ENCODE measurements around the gene NKAIN2. TPM values are rescaled to one million over a fixed set of nuclear protein-coding genes. Genes with fewer than 3 reads are reported as not detected.
"Not testable (repeated sequence)": the region's sequence is repeated elsewhere in the genome, so short reads cannot be mapped to it uniquely, and the experiment has no call there.

The NKAIN2 gene
- total RNA-seq, 3 donors from 2014 or later (not counting 1 experiment from before 2014, with no cell fraction given), result 0.45 TPM; not detected in 2

- no peak for TF ChIP-seq CTCF (IDR thresholded peaks at IDR 0.05)
- no peaks in the 10 kb centered on the region for H3K36me3 Mint-ChIP-seq
- ATAC-seq, result no peak
- Histone ChIP-seq H3K4me3 (ENCODE audit: low read length) (no peak overlapping the region), H3K9me3 (ENCODE audit: control insufficient read depth, insufficient read depth, low read length) (no peaks in the 10 kb centered on the region), H3K27me3 (ENCODE audit: control insufficient read depth, insufficient read depth, low read length) (no peaks in the 10 kb centered on the region), H3K36me3 (ENCODE audit: control insufficient read depth, insufficient read depth, low read length) (no peaks in the 10 kb centered on the region), H3K27ac (ENCODE audit: low read length) (no peak overlapping the region), H3K4me1 (ENCODE audit: control insufficient read depth, insufficient read depth, low read length) (no peaks in the 10 kb centered on the region)
- no peak overlapping the region for H3K4me3 Mint-ChIP-seq
- no peaks in the 10 kb centered on the region for H3K27me3 Mint-ChIP-seq (ENCODE audit: low read depth in 2 of 2)
- H3K27ac Mint-ChIP-seq, result no peak overlapping the region
- intact Hi-C loops (cut with micrococcal nuclease), result no loop called here
- DNase-seq, result no peak
- H3K9me3 Mint-ChIP-seq, result peaks cover 4 to 8% of the 10 kb centered on the region in 2 donors
- no peaks in the 10 kb centered on the region for H3K4me1 Mint-ChIP-seq
Observed at GRCh38 chr6:124719913-124720312, 916.2 kb downstream of the NKAIN2 start.

- Mint-ChIP-seq H3K4me1 (no peaks in the 10 kb centered on the region), H3K36me3 (no peaks in the 10 kb centered on the region), H3K27me3 (ENCODE audit: low read depth in 2 of 2) (no peaks in the 10 kb centered on the region), H3K4me3 (no peak overlapping the region), H3K27ac (no peak overlapping the region), H3K9me3 (peaks cover 4 to 5% of the 10 kb centered on the region in 2 donors)
- TF ChIP-seq CTCF (IDR thresholded peaks at IDR 0.05), result no peak
- H3K4me1 ChIP-seq (ENCODE audit: control insufficient read depth, insufficient read depth, low read length), result no peaks in the 10 kb centered on the region
- intact Hi-C loops (cut with micrococcal nuclease), result no loop called here
- H3K36me3 ChIP-seq (ENCODE audit: control insufficient read depth, insufficient read depth, low read length), result no peaks in the 10 kb centered on the region
- H3K27me3 ChIP-seq (ENCODE audit: control insufficient read depth, insufficient read depth, low read length), result no peaks in the 10 kb centered on the region
- no peak overlapping the region for H3K4me3 ChIP-seq (ENCODE audit: low read length)
- DNase-seq (no peak), ATAC-seq (no peak)
- no peak overlapping the region for H3K27ac ChIP-seq (ENCODE audit: low read length)
- 95% methylated on average over 5 of the region's 11 CpGs for WGBS (ENCODE audit: insufficient coverage)
- no peaks in the 10 kb centered on the region for H3K9me3 ChIP-seq (ENCODE audit: control insufficient read depth, insufficient read depth, low read length)
Observed at GRCh38 chr6:124721331-124721730, 917.7 kb downstream of the NKAIN2 start.

- no peak overlapping the region for H3K4me3 ChIP-seq (ENCODE audit: low read length)
- DNase-seq, result no peak
- no peak overlapping the region for H3K27ac Mint-ChIP-seq
- intact Hi-C loops (cut with micrococcal nuclease), result no loop called here
- H3K4me1 Mint-ChIP-seq, result no peaks in the 10 kb centered on the region
- H3K9me3 ChIP-seq (ENCODE audit: control insufficient read depth, insufficient read depth, low read length), result no peaks in the 10 kb centered on the region
- no peak for ATAC-seq
- no peaks in the 10 kb centered on the region for H3K36me3 Mint-ChIP-seq
- no peaks in the 10 kb centered on the region for H3K27me3 Mint-ChIP-seq (ENCODE audit: low read depth in 2 of 2)
- H3K27me3 ChIP-seq (ENCODE audit: control insufficient read depth, insufficient read depth, low read length), result no peaks in the 10 kb centered on the region
- H3K27ac ChIP-seq (ENCODE audit: low read length), result no peak overlapping the region
- WGBS (ENCODE audit: insufficient coverage), result 83% methylated on average over 3 of the region's 3 CpGs
- no peaks in the 10 kb centered on the region for H3K4me1 ChIP-seq (ENCODE audit: control insufficient read depth, insufficient read depth, low read length)
- H3K4me3 Mint-ChIP-seq, result no peak overlapping the region
- H3K36me3 ChIP-seq (ENCODE audit: control insufficient read depth, insufficient read depth, low read length), result no peaks in the 10 kb centered on the region
- no peak for TF ChIP-seq CTCF (IDR thresholded peaks at IDR 0.05)
- peaks cover 4 to 5% of the 10 kb centered on the region in 2 donors for H3K9me3 Mint-ChIP-seq
Observed at GRCh38 chr6:124722141-124722878, 918.6 kb downstream of the NKAIN2 start.

- Mint-ChIP-seq H3K36me3 (no peaks in the 10 kb centered on the region), H3K4me3 (no peak overlapping the region), H3K9me3 (peaks cover 4 to 5% of the 10 kb centered on the region in 2 donors), H3K27me3 (ENCODE audit: low read depth in 2 of 2) (no peaks in the 10 kb centered on the region), H3K4me1 (no peaks in the 10 kb centered on the region), H3K27ac (no peak overlapping the region)
- no peak overlapping the region for H3K27ac ChIP-seq (ENCODE audit: low read length)
- no peak for TF ChIP-seq CTCF (IDR thresholded peaks at IDR 0.05)
- ATAC-seq (no peak), DNase-seq (no peak)
- H3K4me3 ChIP-seq (ENCODE audit: low read length), result no peak overlapping the region
- no peaks in the 10 kb centered on the region for H3K36me3 ChIP-seq (ENCODE audit: control insufficient read depth, insufficient read depth, low read length)
- no peaks in the 10 kb centered on the region for H3K9me3 ChIP-seq (ENCODE audit: control insufficient read depth, insufficient read depth, low read length)
- no peaks in the 10 kb centered on the region for H3K4me1 ChIP-seq (ENCODE audit: control insufficient read depth, insufficient read depth, low read length)
- intact Hi-C loops (cut with micrococcal nuclease), result no loop called here
- no peaks in the 10 kb centered on the region for H3K27me3 ChIP-seq (ENCODE audit: control insufficient read depth, insufficient read depth, low read length)
Observed at GRCh38 chr6:124723671-124724070, 920.0 kb downstream of the NKAIN2 start.

GRCh38 chr6:124737804-124738203, 934.1 kb downstream of the NKAIN2 start:
- H3K27ac ChIP-seq (ENCODE audit: low read length); H3K4me1 Mint-ChIP-seq; H3K36me3 Mint-ChIP-seq; H3K27me3 Mint-ChIP-seq (ENCODE audit: low read depth in 2 of 2); H3K4me1 ChIP-seq (ENCODE audit: control insufficient read depth, insufficient read depth, low read length); ATAC-seq; H3K9me3 ChIP-seq (ENCODE audit: control insufficient read depth, insufficient read depth, low read length); H3K36me3 ChIP-seq (ENCODE audit: control insufficient read depth, insufficient read depth, low read length); H3K4me3 Mint-ChIP-seq; DNase-seq; H3K4me3 ChIP-seq (ENCODE audit: low read length); H3K27ac Mint-ChIP-seq; H3K27me3 ChIP-seq (ENCODE audit: control insufficient read depth, insufficient read depth, low read length); intact Hi-C loops (cut with micrococcal nuclease): not testable (repeated sequence)
- WGBS (ENCODE audit: insufficient coverage), result 96% methylated on average over 1 of the region's 1 CpG
- peaks cover 11 to 14% of the 10 kb centered on the region in 2 donors for H3K9me3 Mint-ChIP-seq
